ENCODE measurements around the gene OR5P2. TPM values are rescaled to one million over a fixed set of nuclear protein-coding genes. Genes with fewer than 3 reads are reported as not detected.

OR5P2 gene
- total and polyA plus RNA-seq, 2 of the 8 experiments (the other 6 are each of a cell fraction or from before 2014, with no cell fraction given), result 0.08 TPM; not detected in 1

GRCh38 chr11:7844986-7845385 is 48.2 kb upstream of the OR5P2 start:
- POLR2A ChIA-PET (ENCODE audit: partially characterized antibody), result no interaction called here
- FAIRE-seq (no peak), DNase-seq (ENCODE audit: low read depth in 1 of 2, low spot score in 2 of 2) (no peak)
- Histone ChIP-seq H4K91ac (replicated peaks; ENCODE audit: insufficient read length, low read length) (no peak overlapping the region), H4K20me1 (replicated peaks in 1 of 2; ENCODE audit: control insufficient read depth in 1 of 2, insufficient read depth in 2 of 2, low read length in 2 of 2) (no peaks in the 10 kb centered on the region), H2BK15ac (ENCODE audit: low read length) (no peak overlapping the region), H3K36me3 (ENCODE audit: control insufficient read depth in 2 of 4, insufficient read depth in 4 of 4, low read length in 3 of 4) (no peaks in the 10 kb centered on the region), H2AK5ac (ENCODE audit: low read depth, low read length) (no peak overlapping the region), H3K79me2 (ENCODE audit: control insufficient read depth in 1 of 2, insufficient read depth in 2 of 2, low read length in 2 of 2) (no peaks in the 10 kb centered on the region), H3K9ac (replicated peaks in 1 of 4; ENCODE audit: extremely low read depth in 1 of 4, low read depth in 3 of 4, low read length in 3 of 4) (no peak overlapping the region), H4K8ac (ENCODE audit: extremely low read depth, insufficient read depth, low read length) (no peak overlapping the region), H3K18ac (ENCODE audit: extremely low read depth, low read length) (no peak overlapping the region), H2BK5ac (ENCODE audit: low read depth, low read length) (no peak overlapping the region), H3K4me3 (ENCODE audit: extremely low read depth in 1 of 4, insufficient read depth in 2 of 4, low read depth in 3 of 4, low read length in 4 of 4) (no peak overlapping the region), H3K4ac (replicated peaks; ENCODE audit: insufficient read length, low read depth, low read length) (no peak overlapping the region), H2BK12ac (ENCODE audit: low read depth, low read length) (no peak overlapping the region), H2AFZ (ENCODE audit: low read length) (no peak overlapping the region), H3K27me3 (replicated peaks in 1 of 4; ENCODE audit: control insufficient read depth in 3 of 4, extremely low read depth in 1 of 4, insufficient read depth in 3 of 4, low read length in 3 of 4) (no peaks in the 10 kb centered on the region), H3K4me2 (ENCODE audit: insufficient read depth in 1 of 2, low read depth in 2 of 2, low read length in 2 of 2) (no peak overlapping the region), H4K5ac (ENCODE audit: insufficient read length, low read depth, low read length) (no peak overlapping the region), H3K4me1 (replicated peaks in 1 of 4; ENCODE audit: control insufficient read depth in 3 of 4, insufficient read depth in 4 of 4, low read length in 3 of 4) (0 out of 7 replicates have a peak, but pooled peaks cover 0 to 5% (median 0%) of the 10 kb centered on the region in 4 experiments), H3K79me1 (ENCODE audit: low read depth, low read length) (no peaks in the 10 kb centered on the region), H2BK120ac (replicated peaks; ENCODE audit: low read depth, low read length) (no peak overlapping the region), H3K9me3 (ENCODE audit: insufficient read depth in 2 of 2, low read depth in 1 of 2, low read length in 1 of 2) (no peaks in the 10 kb centered on the region), H3K23me2 (ENCODE audit: low read depth, low read length) (no peaks in the 10 kb centered on the region), H3K27ac (ENCODE audit: low read depth, low read length) (no peak overlapping the region), H3K23ac (ENCODE audit: insufficient read length) (no peak overlapping the region), H3K56ac (replicated peaks; ENCODE audit: insufficient read length, low read depth, low read length) (no peak overlapping the region), H3K14ac (ENCODE audit: insufficient read length) (no peak overlapping the region), H2BK20ac (ENCODE audit: low read length) (no peak overlapping the region)
- CTCF ChIA-PET (ENCODE audit: partially characterized antibody), result no interaction called here
- 55% methylated on average over 3 of the region's 3 CpGs; no CpG with 5 or more reads in 1 of the 2 experiments for WGBS, 2 experiments (ENCODE audit: extremely low coverage in 1 of 2, insufficient coverage in 1 of 2, insufficient read length in 1 of 2, insufficient replicate concordance in 2 of 2, low coverage in 1 of 2, low lambda C conversion rate in 2 of 2, missing lambda C conversion rate in 1 of 2)
- TF ChIP-seq BACH1 (IDR thresholded peaks at IDR 0.05; ENCODE audit: low read length) (no peak), POU5F1 (IDR thresholded peaks at IDR 0.05; ENCODE audit: low read depth, low read length) (no peak)
